Measurements from ENCODE around the gene CEP112.
A peak's percentile ranks its signal among the peaks of the same experiment; 100 is the strongest.
"Not testable (repeated sequence)": the region's sequence is repeated elsewhere in the genome, so short reads cannot be mapped to it uniquely, and the experiment has no call there.

CEP112 gene

DNA sequence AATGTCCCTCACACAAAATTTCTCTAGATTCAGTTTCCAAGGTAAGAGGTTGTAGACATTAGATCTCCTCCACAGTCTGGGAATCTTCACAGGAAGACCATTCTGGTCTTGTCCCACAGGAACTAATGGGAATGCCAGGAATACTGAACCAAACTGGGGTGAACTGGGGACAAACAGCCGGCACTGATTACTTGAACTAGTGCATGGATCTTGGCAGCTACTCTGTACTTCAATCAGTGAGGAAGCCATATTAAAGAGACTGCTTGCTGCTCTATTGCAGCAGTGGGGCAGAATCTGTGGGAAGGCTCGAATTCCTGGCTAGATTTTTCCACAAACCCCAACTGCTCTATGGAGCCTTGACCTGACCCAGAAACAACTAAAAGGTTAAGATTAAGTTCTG is 361.6 kb downstream of the CEP112 start:
- no peak for DNase-seq (ENCODE audit: low spot score)

DNA sequence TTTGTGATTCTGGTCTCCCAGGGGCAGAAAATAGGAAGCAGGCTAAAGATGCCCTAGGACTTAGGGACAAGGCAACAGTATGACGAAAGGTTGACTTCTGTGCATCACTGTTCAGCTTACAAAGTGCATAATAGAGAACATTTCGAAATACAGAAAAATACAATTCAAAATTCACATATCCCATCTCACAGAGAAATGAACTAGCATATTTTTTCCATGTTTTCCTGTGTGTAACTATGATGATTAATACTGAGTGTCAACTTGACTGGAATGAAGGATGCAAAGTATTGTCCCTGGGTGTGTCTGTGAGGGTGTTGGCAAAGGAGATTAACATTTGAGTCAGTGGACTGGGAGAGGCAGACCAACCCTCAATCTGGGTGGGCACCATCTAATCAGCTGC is 365.4 kb downstream of the CEP112 start:
- not testable (repeated sequence) for DNase-seq (ENCODE audit: low spot score)

DNA sequence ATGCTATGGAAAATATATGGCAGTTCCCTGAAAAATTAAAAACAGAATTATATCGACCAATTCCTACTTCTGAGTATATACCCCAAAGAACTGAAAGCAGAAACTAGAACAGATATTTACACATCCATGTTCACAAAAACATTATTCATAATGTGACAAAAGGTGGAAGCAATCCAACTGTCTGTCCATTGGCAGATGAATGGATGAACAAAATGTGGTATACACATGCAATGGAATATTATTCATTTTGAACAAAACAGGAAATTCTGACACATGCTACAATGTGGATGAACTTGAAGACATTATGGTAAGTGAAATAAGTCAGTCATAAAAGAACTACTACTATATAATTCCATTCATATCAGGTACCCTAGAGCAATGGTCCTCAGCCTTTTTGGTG is 367.0 kb downstream of the CEP112 start:
- no peak for DNase-seq (ENCODE audit: low spot score)

DNA sequence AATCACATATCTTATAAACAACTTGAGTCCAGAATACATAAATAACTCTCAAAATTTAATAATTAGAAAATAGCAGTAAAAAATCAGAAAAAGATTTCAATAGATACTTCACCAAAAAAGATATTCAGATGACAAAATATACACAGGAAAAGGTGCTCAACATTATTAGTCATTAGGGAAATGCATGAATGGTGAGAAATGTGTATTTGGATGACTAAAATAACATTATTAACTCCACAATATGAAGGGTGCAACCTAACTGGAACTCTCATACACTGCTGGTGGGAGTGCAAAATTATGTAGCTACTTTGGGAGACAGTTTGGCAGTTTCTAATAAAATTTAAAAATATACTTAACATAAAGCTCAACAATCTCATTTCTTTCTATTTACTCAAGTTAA is 368.2 kb downstream of the CEP112 start:
- DNase-seq (ENCODE audit: low spot score): no peak

DNA sequence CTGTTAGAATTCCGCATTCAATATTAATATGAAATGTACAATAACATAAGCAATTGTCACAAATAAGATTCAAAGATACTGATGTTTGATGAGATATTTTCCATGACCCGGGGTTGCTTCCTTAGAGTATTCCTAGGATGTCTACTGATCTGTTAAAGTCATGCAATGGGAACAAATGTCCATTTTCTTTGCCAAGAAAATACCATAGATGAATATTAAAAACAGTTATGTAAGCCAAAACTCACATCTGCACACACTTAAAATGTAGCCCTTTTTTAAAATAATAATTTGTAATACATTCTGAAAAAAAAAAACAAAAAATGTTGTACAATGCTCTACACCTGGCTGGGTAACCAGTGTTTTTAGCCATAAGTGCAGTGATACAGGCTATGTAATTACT is 371.1 kb downstream of the CEP112 start:
- no peak for DNase-seq (ENCODE audit: low spot score)

DNA sequence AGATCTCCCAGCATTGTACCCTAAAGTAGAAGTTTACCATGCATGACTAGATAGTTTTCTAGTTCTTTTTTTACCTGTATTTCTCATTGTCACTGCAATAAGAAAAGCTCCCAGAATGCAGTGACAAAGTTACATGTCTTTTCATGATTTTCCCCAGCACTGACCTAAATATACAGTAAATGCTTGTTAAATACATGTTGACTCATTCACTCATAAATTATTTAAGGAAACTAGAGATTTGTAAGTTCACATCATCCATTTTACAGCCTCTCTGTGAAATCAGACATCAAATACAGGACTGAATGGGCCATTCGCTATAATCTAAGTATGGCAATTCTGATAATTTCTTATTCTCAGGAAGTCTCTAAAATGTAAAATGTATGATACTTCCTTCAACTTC is 371.6 kb downstream of the CEP112 start:
- DNase-seq (ENCODE audit: low spot score): no peak

DNA sequence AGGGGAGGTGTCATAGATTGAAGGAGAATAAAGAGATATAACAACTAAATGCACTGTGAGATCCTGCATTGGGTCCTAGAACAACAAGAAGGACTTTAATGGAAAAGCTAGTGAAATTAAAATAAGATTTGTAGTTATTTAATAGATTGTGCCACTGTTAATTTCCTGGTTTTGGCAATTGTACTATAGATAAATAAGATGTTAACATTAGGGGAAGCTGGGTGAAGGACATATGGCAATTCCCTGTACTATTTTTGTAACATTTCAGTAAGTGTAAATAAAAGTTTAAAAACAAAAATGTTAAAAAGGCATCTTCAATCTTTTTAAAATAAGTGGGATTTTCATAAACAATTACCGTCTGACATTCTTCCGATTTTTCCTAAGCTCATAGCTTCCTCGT is 372.1 kb downstream of the CEP112 start:
- no peak for DNase-seq (ENCODE audit: low spot score)

DNA sequence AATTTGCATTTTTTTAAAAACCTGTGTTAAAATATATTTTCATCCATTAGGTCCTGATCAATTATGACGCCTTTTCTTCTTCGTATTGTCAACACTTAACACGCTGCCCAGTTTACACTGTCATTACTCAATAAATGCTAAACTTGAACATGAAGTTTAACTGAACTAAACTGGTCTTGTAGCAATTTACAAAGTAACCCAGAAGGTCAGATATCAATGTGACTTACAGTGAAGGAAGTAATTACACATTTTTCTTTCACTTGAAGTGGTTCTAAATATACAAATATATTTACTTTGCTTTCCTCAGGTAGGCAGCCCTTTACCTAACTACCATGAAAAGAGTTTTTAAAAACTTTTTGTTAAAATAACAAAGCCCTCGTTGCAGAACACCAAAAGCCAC is 374.0 kb downstream of the CEP112 start:
- no peak for DNase-seq (ENCODE audit: low spot score)

DNA sequence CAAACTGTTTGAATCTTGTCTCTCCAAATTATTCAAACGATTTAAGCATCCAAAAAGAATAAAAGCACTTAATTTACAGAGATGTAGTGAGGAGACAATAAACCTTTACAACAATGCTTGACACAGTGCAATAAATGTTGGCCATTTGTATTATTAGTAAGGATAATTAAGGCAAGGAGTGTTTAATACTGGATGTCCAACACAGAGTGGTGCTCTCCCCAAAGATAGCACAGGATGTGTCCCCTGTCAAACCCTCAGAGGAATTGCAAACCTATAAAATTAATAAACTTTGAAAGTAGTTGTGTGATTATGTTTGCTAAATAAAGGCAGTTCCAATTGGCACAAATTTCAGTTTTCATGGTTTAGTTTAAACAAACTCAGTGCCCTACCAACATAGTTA is 377.5 kb downstream of the CEP112 start:
- no peak for DNase-seq (ENCODE audit: low spot score)

DNA sequence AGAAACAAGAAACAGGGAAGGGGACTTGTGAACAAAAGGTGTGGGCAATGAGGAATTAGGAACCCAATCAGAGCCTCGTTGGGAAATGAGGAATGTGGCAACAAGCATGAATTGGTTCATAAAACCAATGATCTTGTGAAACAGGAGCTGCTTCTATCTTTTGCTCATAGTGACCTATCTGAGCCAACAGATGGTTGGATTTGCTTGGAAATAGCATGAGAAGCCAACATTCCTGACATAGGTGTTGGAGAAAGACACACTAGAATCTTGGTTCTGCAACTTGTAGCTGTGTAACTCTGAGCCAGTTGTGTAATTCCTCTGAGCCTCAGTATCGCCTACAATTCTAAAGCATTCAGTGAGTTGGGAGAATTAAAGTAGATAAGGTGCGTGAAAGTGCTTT is 378.6 kb downstream of the CEP112 start:
- DNase-seq (ENCODE audit: low spot score): no peak

DNA sequence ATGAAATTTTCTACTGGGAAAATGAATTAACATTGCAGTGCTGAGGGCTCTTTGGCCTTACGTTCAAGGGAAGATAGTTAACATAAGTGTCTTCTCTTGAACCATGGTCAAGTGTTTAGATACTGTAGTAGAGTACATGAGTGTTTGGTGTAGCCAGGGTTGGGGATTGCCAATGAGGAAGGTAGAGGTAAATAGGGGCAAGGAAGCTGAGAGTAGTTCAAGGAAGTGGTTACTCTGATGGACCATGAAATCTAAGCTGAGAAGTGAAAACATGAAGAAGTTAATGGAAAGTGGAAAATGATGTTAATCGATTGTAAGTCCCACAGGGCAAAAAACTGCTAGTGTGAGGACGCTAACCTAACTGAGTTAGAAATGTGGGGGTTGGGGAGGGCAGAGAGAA is 380.9 kb downstream of the CEP112 start:
- no peak for DNase-seq (ENCODE audit: low spot score)

DNA sequence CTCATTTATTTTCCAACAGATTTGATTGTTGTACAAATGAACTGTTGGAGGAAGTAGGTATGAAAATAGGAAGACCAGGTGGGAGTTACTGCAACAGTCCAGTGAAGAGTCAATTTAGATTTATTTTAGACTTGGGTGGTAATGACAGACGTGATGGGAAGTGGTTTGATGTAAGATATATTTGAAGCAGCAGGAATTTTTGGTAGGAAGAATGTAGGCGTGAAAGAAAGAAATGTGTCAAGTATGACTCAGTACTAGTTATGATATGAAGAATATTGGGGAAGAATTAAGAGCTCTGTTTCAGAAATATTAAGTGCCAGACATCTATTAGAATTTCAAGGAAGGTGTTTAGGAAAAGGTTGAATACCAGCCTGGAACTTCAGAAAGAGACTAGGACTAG is 382.6 kb downstream of the CEP112 start:
- no peak for DNase-seq (ENCODE audit: low spot score)

DNA sequence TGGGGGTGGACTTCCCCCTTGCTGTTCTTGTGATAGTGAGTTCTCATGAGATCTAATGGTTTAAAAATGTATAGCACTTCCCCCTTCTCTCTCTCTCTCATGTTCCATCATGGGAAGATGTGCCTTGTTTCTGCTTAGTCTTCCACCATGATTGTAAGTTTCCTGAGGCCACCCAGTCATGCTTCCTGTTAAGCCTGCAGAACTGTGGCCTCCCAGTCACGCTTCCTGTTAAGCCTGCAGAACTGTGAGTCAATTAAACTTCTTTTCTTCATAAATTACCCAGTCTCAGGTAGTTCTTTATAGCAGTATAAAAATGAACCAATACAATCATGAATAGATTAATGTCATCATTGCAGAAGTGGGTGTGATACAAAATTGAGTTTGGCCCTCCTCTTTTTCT is 383.4 kb downstream of the CEP112 start:
- not testable (repeated sequence) for DNase-seq (ENCODE audit: low spot score)

DNA sequence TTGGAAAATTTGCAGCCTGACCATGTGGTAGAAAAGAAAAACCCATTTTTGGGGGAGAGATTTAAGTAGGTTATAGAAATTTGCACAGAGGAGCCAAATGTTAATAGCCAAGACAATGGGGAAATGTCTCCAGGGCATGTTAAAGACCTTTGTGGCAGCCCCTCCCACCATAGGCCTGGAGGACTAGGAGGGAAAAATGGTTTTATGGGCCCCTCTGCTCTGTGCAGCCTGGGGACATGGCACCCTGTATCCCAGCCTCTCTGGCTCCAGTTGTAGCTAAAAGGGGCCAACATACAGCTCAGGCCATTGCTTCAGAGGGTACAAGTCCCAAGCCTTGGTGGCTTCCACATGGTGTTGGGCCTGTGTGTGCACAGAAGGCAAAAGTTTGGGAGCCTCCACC is 384.6 kb downstream of the CEP112 start:
- no peak for DNase-seq (ENCODE audit: low spot score)

DNA sequence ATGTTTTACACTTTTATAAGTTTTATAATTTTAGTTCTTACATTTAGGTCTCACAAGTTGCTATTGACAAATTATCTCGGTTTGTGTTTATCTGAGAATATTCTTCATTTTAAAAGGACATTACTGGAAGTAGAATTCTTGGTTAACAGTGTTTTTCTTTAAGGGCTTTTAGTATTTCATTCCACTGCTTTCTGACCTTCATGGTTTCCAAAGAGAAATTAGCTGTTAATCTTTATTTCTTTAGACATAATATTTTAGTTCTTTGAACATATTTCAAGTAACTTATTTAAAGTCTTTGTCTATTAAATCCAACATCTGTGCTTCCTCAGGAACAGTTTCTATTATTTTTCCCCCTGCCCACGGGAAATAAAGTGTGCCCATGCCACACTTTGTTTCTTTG is 390.4 kb downstream of the CEP112 start:
- DNase-seq (ENCODE audit: low spot score): no peak

DNA sequence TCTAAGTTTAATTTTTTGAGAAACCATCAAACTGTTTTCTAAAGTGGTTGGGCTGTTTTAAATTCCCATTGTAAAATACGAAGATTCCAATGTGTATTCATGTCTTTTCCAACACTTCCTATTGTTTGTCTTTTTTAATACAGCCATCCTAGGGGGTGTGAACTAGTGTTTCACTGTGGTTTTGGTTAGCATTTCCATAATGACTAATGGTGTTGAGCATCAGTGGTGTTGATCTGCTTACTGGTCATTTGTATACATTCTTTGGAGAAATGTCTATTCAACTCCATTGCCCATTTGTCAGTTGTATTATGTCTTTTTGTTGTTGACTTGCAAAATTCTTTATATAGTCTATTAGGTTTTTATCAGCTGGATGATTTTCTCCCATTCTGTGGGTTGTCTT is 391.3 kb downstream of the CEP112 start:
- DNase-seq (ENCODE audit: low spot score): no peak

DNA sequence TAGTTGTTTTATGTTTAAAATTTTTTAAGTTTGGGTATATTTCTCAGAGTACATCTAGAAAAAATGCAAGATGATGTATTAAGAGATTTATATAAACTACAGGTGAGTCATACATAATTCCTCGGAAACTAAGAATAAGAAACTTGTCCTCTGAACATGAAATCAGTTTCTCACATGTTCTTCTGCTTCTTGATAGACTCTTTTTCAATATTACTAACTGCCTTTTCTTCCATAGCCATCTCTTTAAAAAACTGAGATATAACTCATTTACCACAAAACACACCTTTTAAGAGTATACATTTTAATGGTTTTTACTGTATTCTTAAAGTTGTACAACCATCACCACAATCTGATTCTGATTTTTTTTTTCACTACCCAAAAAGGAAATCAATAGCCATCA is 392.1 kb downstream of the CEP112 start:
- DNase-seq (ENCODE audit: low spot score): no peak

DNA sequence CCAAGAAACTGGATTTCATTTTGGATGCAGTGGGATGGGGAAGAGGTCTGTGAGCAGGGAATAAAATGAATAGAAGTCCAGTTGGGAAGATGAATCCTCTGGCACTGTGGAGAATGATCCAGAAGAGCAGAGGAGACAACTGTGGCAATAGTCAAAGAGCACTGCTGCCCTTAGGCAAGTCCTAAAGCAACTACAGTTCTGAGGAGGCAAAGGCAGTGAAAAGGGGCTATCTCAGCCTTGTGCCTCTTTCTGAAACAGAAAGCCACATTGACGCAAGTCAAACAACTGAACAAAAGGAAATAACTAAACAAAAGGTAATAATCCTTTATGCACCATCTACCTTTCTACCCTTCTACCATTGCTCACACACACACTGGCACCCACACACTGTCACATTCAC is 392.5 kb downstream of the CEP112 start:
- DNase-seq (ENCODE audit: low spot score): no peak

DNA sequence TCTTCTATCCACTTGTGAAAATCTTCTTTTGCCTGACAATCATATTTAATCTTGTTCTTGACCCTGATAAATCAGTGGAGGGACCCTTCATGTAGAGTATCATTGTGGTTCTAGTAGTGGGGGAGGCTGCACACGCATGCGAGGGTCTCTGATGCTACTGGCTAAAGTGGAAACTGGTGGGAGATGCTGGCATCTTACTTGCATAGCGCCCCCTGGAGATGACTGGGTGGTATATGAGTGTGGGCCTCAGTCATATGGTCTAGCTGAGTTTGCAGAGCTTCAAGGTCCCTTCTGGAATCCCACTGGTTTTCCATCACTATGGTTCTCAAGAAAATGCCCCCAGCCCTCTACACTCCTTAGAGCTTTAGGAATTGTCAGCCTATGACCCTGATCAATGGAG is 394.1 kb downstream of the CEP112 start:
- no peak for DNase-seq (ENCODE audit: low spot score)

DNA sequence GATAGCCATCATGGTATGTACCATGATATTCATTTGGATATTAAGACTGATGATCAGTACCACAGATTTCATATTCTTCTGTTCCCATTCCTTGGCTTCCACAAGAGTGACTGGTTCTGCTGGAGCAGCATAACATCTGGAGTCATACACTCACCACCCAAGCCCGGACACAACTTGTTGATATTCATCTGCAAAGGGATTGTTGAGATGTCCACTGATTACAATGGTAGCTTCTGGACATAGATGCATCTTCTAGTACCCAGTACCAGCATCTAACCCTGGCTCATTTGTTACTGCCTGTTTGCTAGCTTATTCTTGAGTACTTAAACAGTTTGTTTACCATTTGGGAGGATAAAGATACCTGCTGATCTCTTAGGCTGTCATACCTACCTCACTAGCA is 394.8 kb downstream of the CEP112 start:
- no peak for DNase-seq (ENCODE audit: low spot score)

DNA sequence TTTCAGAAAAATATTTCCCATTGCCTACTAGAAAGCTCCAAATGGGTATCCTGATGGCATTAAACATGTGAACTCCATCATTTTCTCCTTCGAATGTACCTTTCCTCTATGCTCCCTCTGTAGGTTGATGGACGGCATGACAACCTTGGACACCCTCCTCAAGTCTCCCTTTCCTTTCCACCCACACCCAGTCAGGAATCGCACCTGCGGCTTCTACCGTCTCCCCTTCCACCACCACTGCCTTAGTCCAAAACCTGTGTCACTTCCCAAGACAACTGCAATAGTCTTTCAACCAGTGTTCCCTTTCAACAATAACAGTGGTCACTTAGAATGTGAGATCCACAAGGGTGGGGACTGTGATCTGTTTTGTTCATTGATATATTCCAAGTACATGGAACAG is 397.4 kb downstream of the CEP112 start:
- no peak for DNase-seq (ENCODE audit: low spot score)

DNA sequence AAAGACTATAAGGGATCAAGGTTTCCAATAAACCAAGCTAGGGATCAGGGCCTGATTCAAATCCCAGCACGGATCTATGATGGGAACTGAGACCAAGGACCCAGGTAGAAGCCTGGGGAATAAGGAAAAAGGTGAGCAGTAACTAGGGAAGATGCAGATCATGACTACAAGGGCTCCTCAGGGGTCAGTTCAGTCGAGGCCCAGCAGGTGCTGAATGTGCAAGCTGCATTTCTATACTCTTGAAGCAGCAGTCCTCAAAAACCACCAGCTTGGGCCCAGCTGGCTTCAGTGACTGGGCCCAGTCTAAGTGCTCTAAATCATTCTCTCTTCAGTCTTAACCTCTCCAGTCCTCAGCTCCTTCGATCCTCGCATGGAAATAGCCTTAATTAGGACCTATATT is 401.7 kb downstream of the CEP112 start:
- no peak for DNase-seq (ENCODE audit: low spot score)

DNA sequence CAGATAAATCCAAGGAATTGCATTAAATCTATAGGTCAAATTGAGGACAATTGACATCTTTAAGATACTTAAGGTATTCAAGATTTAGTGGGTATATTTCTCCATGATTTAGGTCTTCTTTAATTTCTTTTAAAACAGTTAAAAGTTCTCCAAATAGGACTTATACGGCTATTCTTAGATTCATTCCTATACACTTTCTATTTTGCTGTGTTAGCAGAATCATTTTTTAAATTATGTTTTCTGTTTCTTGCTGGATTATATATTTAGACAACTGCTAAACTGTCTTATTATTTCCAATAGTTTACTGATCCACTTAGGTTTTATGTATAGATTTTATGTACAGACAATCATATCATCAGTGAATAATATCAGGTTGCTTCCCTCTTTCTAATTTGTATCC is 404.4 kb downstream of the CEP112 start:
- DNase-seq (ENCODE audit: low spot score): no peak

DNA sequence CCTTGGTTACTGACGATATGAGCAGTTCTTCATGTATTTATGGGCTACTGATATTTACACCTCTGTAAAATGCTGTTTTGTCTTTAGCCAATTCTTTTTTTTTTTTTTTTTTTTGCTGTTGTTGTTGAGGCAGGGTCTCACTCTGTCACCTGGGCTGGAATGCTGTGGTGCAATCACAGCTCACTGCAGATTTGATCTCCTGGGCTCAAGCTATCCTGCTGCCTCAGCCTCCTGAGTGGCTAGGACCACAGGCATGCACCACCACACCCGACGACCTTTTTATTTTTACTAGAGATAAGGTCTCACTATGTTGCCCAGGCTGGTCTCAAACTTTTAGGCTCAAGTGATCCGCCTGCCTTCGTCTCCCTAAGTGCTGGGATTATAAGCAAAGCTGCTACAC is 405.5 kb downstream of the CEP112 start:
- no peak for DNase-seq (ENCODE audit: low spot score)

DNA sequence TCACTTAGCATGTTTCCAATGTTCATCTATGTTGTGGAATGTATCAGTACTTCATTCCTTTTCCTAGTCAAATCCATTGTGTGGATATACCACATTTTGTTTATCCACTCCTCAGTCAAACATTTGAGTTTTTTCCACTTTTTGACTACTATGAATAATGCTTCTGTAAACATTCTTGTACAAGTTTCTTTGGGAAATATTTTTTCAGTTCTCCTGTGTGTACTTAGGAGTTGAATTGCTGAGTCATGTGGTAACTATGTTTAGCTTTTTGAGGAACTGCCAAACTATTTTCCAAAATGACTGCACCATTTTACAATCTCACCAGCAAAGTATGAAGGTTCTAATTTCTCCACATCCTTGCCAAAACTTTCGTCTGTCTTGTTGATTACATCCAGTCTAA is 406.8 kb downstream of the CEP112 start:
- peak; percentile 3 for DNase-seq (ENCODE audit: low spot score)
